OCI-LY1 (cell line): ENCODE data around the gene CD320.

ENCODE experiments used
- H2AFZ ChIP-seq: fragments of 200-600 bp; sonication (generic), shearing (Covaris generic); 2 replicates; pipeline ENCODE4 v1.6.0; 2014; ENCODE audit warnings: antibody characterized with exemption, mild to moderate bottlenecking, low read length
- H3F3A ChIP-seq: fragments of 200-600 bp; sonication (generic), shearing (Covaris generic); 2 replicates; pipeline ENCODE4 v1.6.0; 2014; ENCODE audit warnings: mild to moderate bottlenecking, antibody characterized with exemption, low read length, moderate library complexity; ENCODE audit not compliant: insufficient read depth
- H3K27ac ChIP-seq: fragments of 200-600 bp; sonication (generic); 2 replicates; pipeline ENCODE4 v1.5.1; 2014; ENCODE audit warnings: low read length, mixed run types, mild to moderate bottlenecking, low read depth; ENCODE audit not compliant: poor library complexity, severe bottlenecking
- H3K27me3 ChIP-seq: fragments of 200-600 bp; sonication (generic); 2 replicates; pipeline ENCODE4 v1.6.0; 2014; ENCODE audit warnings: antibody characterized with exemption, mild to moderate bottlenecking, low read length, moderate library complexity; ENCODE audit not compliant: insufficient read depth
- H3K36me3 ChIP-seq: fragments of 200-600 bp; sonication (generic); 2 replicates; pipeline ENCODE4 v1.6.1; 2014; ENCODE audit warnings: mild to moderate bottlenecking, antibody characterized with exemption, low read length, moderate library complexity, mixed read lengths; ENCODE audit not compliant: insufficient read depth
- H3K4me1 ChIP-seq: fragments of 200-600 bp; sonication (generic); 2 replicates; pipeline ENCODE4 v1.5.1; 2014; ENCODE audit warnings: mild to moderate bottlenecking, low read length, moderate library complexity; ENCODE audit not compliant: insufficient read depth, severe bottlenecking
- H3K4me2 ChIP-seq: fragments of 200-600 bp; sonication (generic), shearing (Covaris generic); 2 replicates; pipeline ENCODE4 v1.6.1; 2014; ENCODE audit warnings: low read length
- H3K4me3 ChIP-seq: fragments of 200-600 bp; sonication (generic); 2 replicates; pipeline ENCODE4 v1.5.1; 2014; ENCODE audit warnings: low read length, low read depth, mild to moderate bottlenecking, mixed read lengths; ENCODE audit not compliant: poor library complexity, severe bottlenecking
- H3K79me2 ChIP-seq: fragments of 200-600 bp; shearing (Covaris generic); 2 replicates; pipeline ENCODE4 v1.6.1; 2016; ENCODE audit warnings: mixed run types, low read length, mixed read lengths; ENCODE audit not compliant: insufficient read depth
- H3K9ac ChIP-seq: fragments of 200-600 bp; sonication (generic), shearing (Covaris generic); 2 replicates; pipeline ENCODE4 v1.6.1; 2014; ENCODE audit warnings: mild to moderate bottlenecking, low read length, mixed read lengths
- H3K9me2 ChIP-seq: fragments of 200-600 bp; sonication (generic), shearing (Covaris generic); 2 replicates; pipeline ENCODE4 v1.6.1; 2014; ENCODE audit warnings: low read depth, mild to moderate bottlenecking, low read length, mixed read lengths
- H3K9me3 ChIP-seq: fragments of 200-600 bp; shearing (Covaris generic); 2 replicates; pipeline ENCODE4 v1.6.1; 2014; ENCODE audit warnings: low read length, mixed read lengths
- H4K20me1 ChIP-seq: fragments of 200-600 bp; sonication (generic), shearing (Covaris generic); 2 replicates; pipeline ENCODE4 v1.6.0; 2016; ENCODE audit warnings: mild to moderate bottlenecking, low read length; ENCODE audit not compliant: insufficient read depth
- CTCF ChIP-seq: fragments of 200-600 bp; sonication (generic), shearing (Covaris generic); IDR thresholded peaks from 2 replicates; pipeline ENCODE4 v1.5.1; 2017; ENCODE audit warnings: mild to moderate bottlenecking, antibody characterized with exemption, low read length, moderate library complexity, mixed read lengths
- EZH2 ChIP-seq: fragments of 200-600 bp; sonication (generic), shearing (Covaris generic); IDR thresholded peaks from 2 replicates; pipeline ENCODE4 v1.8.0; 2017; ENCODE audit warnings: borderline replicate concordance, mixed run types, mild to moderate bottlenecking, antibody characterized with exemption, low read length, moderate library complexity, mixed read lengths

Gene CD320

GRCh38 chr19:8340341-8341096 lies 32.4 kb upstream of the CD320 start:
- Histone ChIP-seq H3K79me2 (no peaks in the 10 kb centered on the region), H3F3A (no peaks in the 10 kb centered on the region), H3K4me3 (no peak overlapping the region), H3K4me1 (peaks cover 5% of the 10 kb centered on the region), H2AFZ (no peak overlapping the region), H3K36me3 (no peaks in the 10 kb centered on the region), H3K9me2 (no peaks in the 10 kb centered on the region), H3K9me3 (no peaks in the 10 kb centered on the region), H4K20me1 (no peaks in the 10 kb centered on the region), H3K27ac (no peak overlapping the region), H3K9ac (no peak overlapping the region), H3K27me3 (0 out of 2 replicates have a peak, but pooled peaks cover 7% of the 10 kb centered on the region), H3K4me2 (no peak overlapping the region)
- no peak for TF ChIP-seq CTCF
- TF ChIP-seq EZH2: no peak

DNA sequence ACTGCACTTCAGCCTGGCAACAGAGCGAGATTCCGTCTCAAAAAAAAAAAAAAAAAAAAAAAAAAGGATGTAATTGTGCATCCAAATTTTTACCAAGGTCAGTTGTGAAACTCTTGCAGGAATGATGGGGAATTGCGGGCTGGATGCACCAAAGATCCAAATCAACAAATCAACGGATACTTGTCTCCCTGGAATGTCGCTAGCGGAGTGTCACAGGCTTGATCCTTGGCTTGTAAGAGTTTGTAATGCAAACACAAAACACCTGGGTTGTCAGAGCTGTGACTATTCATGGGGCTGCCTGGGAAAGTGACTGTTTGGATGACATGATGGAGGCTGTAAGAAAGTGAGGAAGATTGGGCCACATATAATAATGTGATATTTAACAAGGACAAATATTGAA lies 30.7 kb upstream of the CD320 start:
- H3K36me3 ChIP-seq: no peaks in the 10 kb centered on the region
- no peak overlapping the region for H3K4me2 ChIP-seq
- no peaks in the 10 kb centered on the region for H3F3A ChIP-seq
- H3K9ac ChIP-seq: no peak overlapping the region
- peaks cover 5% of the 10 kb centered on the region for H3K4me1 ChIP-seq
- H4K20me1 ChIP-seq: no peaks in the 10 kb centered on the region
- H3K27me3 ChIP-seq: 0 out of 2 replicates have a peak, but pooled peaks cover 7% of the 10 kb centered on the region
- no peaks in the 10 kb centered on the region for H3K9me2 ChIP-seq
- H3K9me3 ChIP-seq: no peaks in the 10 kb centered on the region
- no peak overlapping the region for H3K4me3 ChIP-seq
- H2AFZ ChIP-seq: no peak overlapping the region
- TF ChIP-seq CTCF (no peak), EZH2 (no peak)
- no peak overlapping the region for H3K27ac ChIP-seq
- no peaks in the 10 kb centered on the region for H3K79me2 ChIP-seq

GRCh38 chr19:8337728-8338127 lies 29.6 kb upstream of the CD320 start:
- Histone ChIP-seq H3K27ac (no peak overlapping the region), H2AFZ (no peak overlapping the region), H4K20me1 (no peaks in the 10 kb centered on the region), H3K9me2 (no peaks in the 10 kb centered on the region), H3K4me1 (peaks cover 1% of the 10 kb centered on the region), H3K4me2 (no peak overlapping the region), H3K27me3 (0 out of 2 replicates have a peak, but pooled peaks cover 7% of the 10 kb centered on the region), H3K79me2 (no peaks in the 10 kb centered on the region), H3K36me3 (no peaks in the 10 kb centered on the region), H3K9me3 (no peaks in the 10 kb centered on the region), H3F3A (no peaks in the 10 kb centered on the region), H3K9ac (no peak overlapping the region), H3K4me3 (no peak overlapping the region)
- TF ChIP-seq CTCF (no peak), EZH2 (no peak)
